Vagina (tissue), 2 donors: ENCODE data around the gene STK32B. TPM values are rescaled to one million over a fixed set of nuclear protein-coding genes. Genes with fewer than 3 reads are reported as not detected.

Experiments used
- DNase-seq, 2 donors: peaks; one replicate each; pipeline ENCODE4 v3.0.0-alpha.2; 2017; ENCODE audit errors: extremely low spot score in 2 of 2
- H3K27ac ChIP-seq: fragments of 200-600 bp; sonication (generic); one replicate; pipeline ENCODE4 v1.5.1; 2019
- H3K27me3 ChIP-seq: fragments of 200-600 bp; sonication (generic); one replicate; pipeline ENCODE4 v1.5.1; 2019
- H3K36me3 ChIP-seq, 2 donors: fragments of 200-600 bp; sonication (generic); one replicate each; pipeline ENCODE4 v1.5.1; 2017 to 2019
- H3K4me1 ChIP-seq: fragments of 200-600 bp; sonication (generic); one replicate; pipeline ENCODE4 v1.5.1; 2019
- H3K4me3 ChIP-seq, 2 donors: fragments of 200-600 bp; sonication (generic); 1 replicate in 1 of 2; 2 replicates in 1 of 2; pipeline ENCODE4 v1.5.1; 2016 to 2019
- H3K9me3 ChIP-seq: fragments of 200-600 bp; sonication (generic); one replicate; pipeline ENCODE4 v1.5.1; 2019
- CTCF ChIP-seq, 3 experiments: fragments of 450-650 bp in 2 of 3; fragments of 200-600 bp in 1 of 3; sonication (generic) in 1 of 3; IDR thresholded peaks; one replicate each; pipeline ENCODE4 v1.5.1; 2017 to 2019; ENCODE audit warnings: antibody characterized with exemption in 3 of 3, mild to moderate bottlenecking in 2 of 3, moderate library complexity in 2 of 3
- POLR2A ChIP-seq, 2 donors: fragments of 450-650 bp; IDR thresholded peaks; one replicate each; pipeline ENCODE4 v1.6.1; 2017; ENCODE audit warnings: antibody characterized with exemption in 2 of 2, mild to moderate bottlenecking in 2 of 2, moderate library complexity in 2 of 2
- POLR2AphosphoS5 ChIP-seq, 2 donors: sonication (generic); formaldehyde crosslinking; IDR thresholded peaks; one replicate each; pipeline ENCODE4 v1.9.0; 2017; ENCODE audit warnings: antibody characterized with exemption in 2 of 2, mild to moderate bottlenecking in 2 of 2, low read depth in 1 of 2; ENCODE audit not compliant: insufficient read depth in 1 of 2
- intact Hi-C: fragments of 100-400 bp; cut with DNase I; formaldehyde crosslinking; loops from one replicate; pipeline ENCODE4 v1.15.1; 2023
- total RNA-seq: library from RNA; depleted of rRNA; stranded (reverse); fragments of >200 nt; gene quantifications from one replicate; pipeline ENCODE4 v1.2.3, GENCODE V29; 2016

Gene STK32B
- total RNA-seq, 1 donor from 2014 or later, result 6.4 TPM

DNA sequence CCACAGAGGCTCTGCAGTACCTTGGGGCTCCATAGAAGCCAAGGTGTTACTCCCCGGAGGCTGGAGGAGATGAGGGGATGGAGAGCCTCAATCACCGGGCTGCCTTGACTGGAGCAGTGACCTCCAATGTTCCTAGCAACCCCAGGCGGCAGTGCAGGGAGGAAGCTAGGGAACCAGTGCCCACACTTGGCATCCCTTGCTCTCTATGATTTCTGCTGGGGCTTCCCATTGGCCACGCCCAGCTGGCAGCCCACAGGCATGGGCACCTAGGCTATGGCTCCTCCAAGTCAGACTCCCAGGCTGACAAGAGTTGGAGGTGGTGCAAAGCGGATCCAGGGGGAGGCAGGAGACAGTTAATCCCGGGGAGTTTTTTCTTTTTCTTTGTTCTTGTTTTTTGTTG is 427.4 kb downstream of the STK32B start:
- Histone ChIP-seq H3K27ac (no peak overlapping the region), H3K4me3 (no peak overlapping the region), H3K27me3 (no peaks in the 10 kb centered on the region), H3K4me1 (no peaks in the 10 kb centered on the region), H3K36me3 (no peaks in the 10 kb centered on the region), H3K9me3 (no peaks in the 10 kb centered on the region)
- no peak for DNase-seq
- intact Hi-C loops, result no loop called here
- TF ChIP-seq POLR2A (IDR thresholded peaks at IDR 0.05) (no peak), POLR2AphosphoS5 (IDR thresholded peaks at IDR 0.05; ENCODE audit: insufficient read depth in 1 of 2, low read depth in 1 of 2) (no peak), CTCF (IDR thresholded peaks at IDR 0.05) (no peak)

GRCh38 chr4:5479518-5480060 is 428.3 kb downstream of the STK32B start:
- Histone ChIP-seq H3K4me1 (no peaks in the 10 kb centered on the region), H3K36me3 (no peaks in the 10 kb centered on the region), H3K27ac (no peak overlapping the region), H3K9me3 (no peaks in the 10 kb centered on the region), H3K27me3 (no peaks in the 10 kb centered on the region), H3K4me3 (no peak overlapping the region)
- intact Hi-C loops, result no loop called here
- DNase-seq, result no peak
- no peak for TF ChIP-seq POLR2AphosphoS5 (IDR thresholded peaks at IDR 0.05; ENCODE audit: insufficient read depth in 1 of 2, low read depth in 1 of 2)
- no peak for TF ChIP-seq POLR2A (IDR thresholded peaks at IDR 0.05)
- TF ChIP-seq CTCF (IDR thresholded peaks at IDR 0.05), result no peak

DNA sequence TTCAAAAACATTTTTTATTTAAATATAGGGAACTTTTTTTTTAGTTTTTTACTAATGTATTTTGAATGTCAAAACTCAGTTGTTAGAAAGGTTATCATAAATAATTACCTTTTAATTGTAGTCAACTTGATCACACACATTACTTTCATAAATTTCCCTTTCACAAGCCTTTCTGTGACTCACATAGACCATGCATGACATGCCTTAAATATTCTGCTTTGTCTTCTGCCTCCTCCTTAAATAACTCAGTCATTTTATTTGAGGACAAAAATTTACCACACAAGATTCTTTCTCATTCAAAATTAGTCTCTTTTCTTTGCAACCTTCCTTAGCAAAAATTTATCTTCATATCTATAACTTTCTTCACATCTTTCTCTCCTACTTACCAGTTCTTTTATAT is 437.1 kb downstream of the STK32B start:
- TF ChIP-seq CTCF (IDR thresholded peaks at IDR 0.05), result no peak
- no peak for TF ChIP-seq POLR2A (IDR thresholded peaks at IDR 0.05)
- TF ChIP-seq POLR2AphosphoS5 (IDR thresholded peaks at IDR 0.05; ENCODE audit: insufficient read depth in 1 of 2, low read depth in 1 of 2), result no peak
- peaks cover 8% of the 10 kb centered on the region for H3K9me3 ChIP-seq
- H3K4me3 ChIP-seq, result no peak overlapping the region
- H3K36me3 ChIP-seq, result no peaks in the 10 kb centered on the region
- no peaks in the 10 kb centered on the region for H3K27me3 ChIP-seq
- intact Hi-C loops, result no loop called here
- H3K27ac ChIP-seq, result no peak overlapping the region
- H3K4me1 ChIP-seq, result no peaks in the 10 kb centered on the region
- no peak for DNase-seq

DNA sequence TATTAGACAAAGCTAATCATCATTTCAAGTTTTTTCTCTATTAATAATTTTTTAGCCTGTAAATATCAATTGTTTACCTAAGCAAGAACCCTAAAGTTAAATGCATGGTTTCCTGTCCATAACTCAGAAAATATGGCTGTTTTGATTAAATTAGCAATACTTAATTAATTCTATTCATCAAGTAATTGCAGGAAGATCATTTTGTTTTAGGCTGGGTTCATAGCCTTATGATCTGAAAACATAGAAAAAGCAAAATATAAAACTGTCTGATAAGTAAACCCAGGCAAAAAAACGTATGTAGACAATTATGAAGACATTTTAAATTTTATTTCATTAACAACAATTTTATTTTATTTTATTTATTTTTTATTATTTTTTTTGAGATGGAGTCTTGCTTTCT is 438.0 kb downstream of the STK32B start:
- Histone ChIP-seq H3K4me3 (no peak overlapping the region), H3K9me3 (peaks cover 8% of the 10 kb centered on the region), H3K27me3 (no peaks in the 10 kb centered on the region), H3K4me1 (no peaks in the 10 kb centered on the region), H3K27ac (no peak overlapping the region), H3K36me3 (no peaks in the 10 kb centered on the region)
- TF ChIP-seq POLR2A (IDR thresholded peaks at IDR 0.05), result no peak
- TF ChIP-seq POLR2AphosphoS5 (IDR thresholded peaks at IDR 0.05; ENCODE audit: insufficient read depth in 1 of 2, low read depth in 1 of 2), result no peak
- TF ChIP-seq CTCF (IDR thresholded peaks at IDR 0.05), result no peak
- intact Hi-C loops, result no loop called here
- no peak for DNase-seq

DNA sequence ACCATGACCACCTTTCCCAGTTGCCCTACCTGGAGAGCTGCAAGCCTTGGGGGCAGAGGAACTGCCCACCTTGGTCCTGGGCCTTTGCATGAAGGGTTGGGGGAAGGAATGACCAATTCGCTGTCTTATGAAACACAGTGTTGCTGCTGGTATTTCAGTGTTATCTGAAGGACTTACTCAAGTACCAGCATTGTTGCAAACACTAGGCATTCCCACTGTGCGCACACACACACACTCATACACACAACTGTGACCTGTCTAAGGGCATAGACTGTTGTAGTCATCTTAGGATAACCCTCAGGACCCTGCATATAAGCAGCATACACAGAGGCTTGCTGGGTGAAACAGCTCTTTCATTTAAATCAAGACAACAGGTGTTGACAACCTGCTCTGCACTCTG is 446.2 kb downstream of the STK32B start:
- TF ChIP-seq POLR2A (IDR thresholded peaks at IDR 0.05) (no peak), CTCF (IDR thresholded peaks at IDR 0.05) (no peak), POLR2AphosphoS5 (IDR thresholded peaks at IDR 0.05; ENCODE audit: insufficient read depth in 1 of 2, low read depth in 1 of 2) (no peak)
- no peaks in the 10 kb centered on the region for H3K4me1 ChIP-seq
- H3K27me3 ChIP-seq, result no peaks in the 10 kb centered on the region
- H3K4me3 ChIP-seq, result no peak overlapping the region
- no peaks in the 10 kb centered on the region for H3K9me3 ChIP-seq
- H3K27ac ChIP-seq, result no peak overlapping the region
- DNase-seq, result no peak
- peaks cover 0 to 3% of the 10 kb centered on the region in 2 donors for H3K36me3 ChIP-seq
- intact Hi-C loops, result no loop called here
